Measurements from ENCODE around the gene ATG16L2. TPM values are rescaled to one million over a fixed set of nuclear protein-coding genes. Genes with fewer than 3 reads are reported as not detected.

Gene ATG16L2
- total and polyA plus RNA-seq, 2 of the 4 experiments (the other 2 are of a cell fraction) = 1.3 to 12.7 TPM

DNA sequence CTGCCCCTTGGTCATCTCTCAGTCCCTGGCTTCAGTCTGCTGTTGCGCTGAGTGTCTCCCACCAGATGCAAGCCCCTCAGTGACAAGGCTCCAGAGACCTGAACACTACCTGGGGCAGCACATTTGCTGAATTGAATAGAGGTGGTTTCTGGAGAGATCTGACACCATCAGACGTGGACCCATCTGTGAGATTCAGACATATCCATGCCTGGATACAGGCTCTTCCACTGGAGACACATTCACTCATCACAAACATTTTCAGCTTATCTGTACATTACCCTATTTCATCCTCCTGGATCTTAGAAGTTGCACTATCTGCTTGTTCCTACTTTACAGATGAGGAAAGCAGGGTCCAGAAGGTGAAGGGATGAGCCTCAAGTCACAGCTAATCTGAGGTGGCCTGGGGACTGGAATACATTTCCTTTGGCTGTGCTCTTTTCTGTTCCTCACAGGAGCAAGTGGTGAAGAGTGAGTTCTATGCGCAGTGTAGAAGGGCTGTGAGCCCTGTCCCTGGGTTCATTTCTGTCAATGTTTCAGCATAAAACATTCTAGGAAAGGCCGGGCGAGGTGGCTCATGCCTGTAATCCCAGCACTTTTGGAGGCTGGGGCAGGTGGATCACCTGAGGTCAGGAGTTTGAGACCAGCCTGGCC is 19.0 kb downstream of the ATG16L2 start (continued):
- no peak for TF ChIP-seq CTCF (conservative IDR thresholded peaks at IDR 0.05; ENCODE audit: low read depth, low read length)
- TF ChIP-seq MAZ (IDR thresholded peaks at IDR 0.05; ENCODE audit: borderline replicate concordance, low read depth, low read length) = no peak

Measured in IMR-90 (cell line).